ENCODE measurements around the gene ARHGEF4.

DNA sequence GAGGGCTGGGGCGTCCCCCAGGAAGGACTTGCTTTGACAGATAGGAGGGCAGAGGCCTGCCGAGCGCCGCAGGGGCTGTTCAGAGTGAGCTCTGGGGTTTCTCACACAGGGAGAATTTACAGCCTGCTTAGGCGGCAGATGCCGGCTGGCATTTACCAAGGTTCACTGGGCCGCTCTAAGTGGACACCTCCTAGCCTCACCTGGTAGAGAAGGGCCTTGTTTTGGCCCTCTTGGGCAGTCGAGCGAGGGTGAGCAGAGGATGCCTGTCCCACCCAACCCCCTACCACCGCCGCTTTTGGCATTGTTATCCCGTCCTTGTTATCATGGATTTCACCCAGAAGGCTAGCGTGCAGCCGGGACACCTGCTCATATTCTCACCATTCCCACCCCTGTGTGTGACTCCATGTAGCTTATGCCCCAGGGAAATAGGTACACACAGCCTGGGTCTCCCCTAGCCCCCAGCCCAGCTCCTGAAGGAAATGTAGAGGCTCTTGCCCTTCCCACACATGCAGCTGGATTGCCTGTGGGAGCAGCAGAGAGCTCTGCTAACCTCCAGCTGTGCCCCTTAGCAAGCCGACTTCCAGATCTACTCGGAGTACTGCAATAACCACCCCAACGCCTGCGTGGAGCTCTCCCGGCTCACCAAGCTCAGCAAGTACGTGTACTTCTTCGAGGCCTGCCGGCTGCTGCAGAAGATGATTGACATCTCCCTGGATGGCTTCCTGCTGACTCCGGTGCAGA, 204.1 kb downstream of the ARHGEF4 start:
- TF ChIP-seq, protein P1, sequence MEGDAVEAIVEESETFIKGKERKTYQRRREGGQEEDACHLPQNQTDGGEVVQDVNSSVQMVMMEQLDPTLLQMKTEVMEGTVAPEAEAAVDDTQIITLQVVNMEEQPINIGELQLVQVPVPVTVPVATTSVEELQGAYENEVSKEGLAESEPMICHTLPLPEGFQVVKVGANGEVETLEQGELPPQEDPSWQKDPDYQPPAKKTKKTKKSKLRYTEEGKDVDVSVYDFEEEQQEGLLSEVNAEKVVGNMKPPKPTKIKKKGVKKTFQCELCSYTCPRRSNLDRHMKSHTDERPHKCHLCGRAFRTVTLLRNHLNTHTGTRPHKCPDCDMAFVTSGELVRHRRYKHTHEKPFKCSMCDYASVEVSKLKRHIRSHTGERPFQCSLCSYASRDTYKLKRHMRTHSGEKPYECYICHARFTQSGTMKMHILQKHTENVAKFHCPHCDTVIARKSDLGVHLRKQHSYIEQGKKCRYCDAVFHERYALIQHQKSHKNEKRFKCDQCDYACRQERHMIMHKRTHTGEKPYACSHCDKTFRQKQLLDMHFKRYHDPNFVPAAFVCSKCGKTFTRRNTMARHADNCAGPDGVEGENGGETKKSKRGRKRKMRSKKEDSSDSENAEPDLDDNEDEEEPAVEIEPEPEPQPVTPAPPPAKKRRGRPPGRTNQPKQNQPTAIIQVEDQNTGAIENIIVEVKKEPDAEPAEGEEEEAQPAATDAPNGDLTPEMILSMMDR (optimal IDR thresholded peaks at IDR 0.05 in 1 of 3, IDR thresholded peaks at IDR 0.05 in 1 of 3, conservative IDR thresholded peaks at IDR 0.05 in 1 of 3; ENCODE audit: extremely low read depth in 1 of 3, insufficient read depth in 2 of 3, low read length in 3 of 3), result no peak
- TF ChIP-seq EZH2 (IDR thresholded peaks at IDR 0.05; ENCODE audit: low read length), result no peak

Data from keratinocyte (primary cell).